Measurements from ENCODE around the gene KIF19.

The KIF19 gene

DNA sequence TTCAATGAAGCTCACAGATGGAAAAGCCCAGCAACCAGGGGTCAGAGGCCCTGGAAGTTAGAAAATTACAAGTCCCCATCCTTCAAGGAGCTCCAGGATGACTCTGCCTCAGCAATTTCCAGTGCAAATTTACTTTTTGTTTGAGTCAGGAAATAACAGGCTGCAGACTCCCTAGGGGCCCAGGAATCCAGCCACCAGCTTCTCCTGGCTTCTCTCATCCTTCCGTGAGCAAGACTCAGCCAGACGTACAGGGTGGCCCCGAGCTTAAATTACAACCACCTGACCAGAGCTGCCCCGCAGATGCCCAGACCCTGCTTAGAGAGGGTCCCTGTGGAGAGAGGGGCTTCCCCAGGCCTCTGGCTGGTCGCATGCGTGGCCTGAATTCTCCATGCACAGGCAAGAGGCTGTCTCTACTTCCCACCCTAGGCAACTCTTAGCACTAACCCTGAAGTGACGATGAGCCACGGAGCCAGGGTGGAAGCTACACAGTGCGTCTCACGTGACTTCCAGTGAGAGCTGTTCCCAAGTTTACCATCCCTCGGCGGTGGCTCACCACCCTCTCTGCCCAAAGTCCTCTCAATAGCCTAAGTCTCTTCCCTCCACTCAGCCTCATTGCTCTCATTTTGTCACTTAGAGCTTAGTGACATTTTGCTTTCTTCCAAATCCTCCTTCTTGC is 68.4 kb downstream of the KIF19 start:
- Histone ChIP-seq H3K36me3 (no peaks in the 10 kb centered on the region), H3K27me3 (ENCODE audit: insufficient read depth, low read depth, severe bottlenecking) (no peaks in the 10 kb centered on the region), H3K4me3 (ENCODE audit: low read depth, low read length) (no peak overlapping the region), H3K27ac (no peak overlapping the region), H3K9me3 (ENCODE audit: severe bottlenecking) (no peaks in the 10 kb centered on the region)
- TF ChIP-seq, protein P1, sequence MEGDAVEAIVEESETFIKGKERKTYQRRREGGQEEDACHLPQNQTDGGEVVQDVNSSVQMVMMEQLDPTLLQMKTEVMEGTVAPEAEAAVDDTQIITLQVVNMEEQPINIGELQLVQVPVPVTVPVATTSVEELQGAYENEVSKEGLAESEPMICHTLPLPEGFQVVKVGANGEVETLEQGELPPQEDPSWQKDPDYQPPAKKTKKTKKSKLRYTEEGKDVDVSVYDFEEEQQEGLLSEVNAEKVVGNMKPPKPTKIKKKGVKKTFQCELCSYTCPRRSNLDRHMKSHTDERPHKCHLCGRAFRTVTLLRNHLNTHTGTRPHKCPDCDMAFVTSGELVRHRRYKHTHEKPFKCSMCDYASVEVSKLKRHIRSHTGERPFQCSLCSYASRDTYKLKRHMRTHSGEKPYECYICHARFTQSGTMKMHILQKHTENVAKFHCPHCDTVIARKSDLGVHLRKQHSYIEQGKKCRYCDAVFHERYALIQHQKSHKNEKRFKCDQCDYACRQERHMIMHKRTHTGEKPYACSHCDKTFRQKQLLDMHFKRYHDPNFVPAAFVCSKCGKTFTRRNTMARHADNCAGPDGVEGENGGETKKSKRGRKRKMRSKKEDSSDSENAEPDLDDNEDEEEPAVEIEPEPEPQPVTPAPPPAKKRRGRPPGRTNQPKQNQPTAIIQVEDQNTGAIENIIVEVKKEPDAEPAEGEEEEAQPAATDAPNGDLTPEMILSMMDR (IDR thresholded peaks at IDR 0.05; ENCODE audit: low read depth, low read length) = no peak
- no peak for DNase-seq

DNA sequence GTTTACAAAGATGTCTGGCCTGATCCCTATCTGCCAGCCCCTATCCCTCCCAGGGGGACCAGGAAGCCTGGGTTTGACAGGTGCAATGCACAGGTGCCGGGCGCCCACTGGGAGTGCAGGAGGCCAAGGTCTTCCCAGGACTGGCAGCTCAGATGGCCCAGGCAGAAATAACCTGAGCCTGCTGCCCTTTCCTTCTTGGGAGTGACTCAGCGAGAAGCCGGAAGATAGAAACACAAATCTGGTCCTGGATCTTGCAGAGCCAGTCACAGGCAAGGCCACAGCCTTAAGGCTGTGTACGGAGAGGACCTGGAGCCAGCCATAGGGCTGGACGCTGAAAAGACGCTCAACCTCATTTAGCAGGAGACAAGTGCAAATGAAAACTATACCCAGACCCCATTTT is 69.0 kb downstream of the KIF19 start:
- Histone ChIP-seq H3K9me3 (ENCODE audit: severe bottlenecking) (no peaks in the 10 kb centered on the region), H3K27ac (no peak overlapping the region), H3K36me3 (no peaks in the 10 kb centered on the region), H3K4me3 (ENCODE audit: low read depth, low read length) (no peak overlapping the region), H3K27me3 (ENCODE audit: insufficient read depth, low read depth, severe bottlenecking) (no peaks in the 10 kb centered on the region)
- TF ChIP-seq, protein P1 (IDR thresholded peaks at IDR 0.05; ENCODE audit: low read depth, low read length) = no peak
- no peak for DNase-seq

DNA sequence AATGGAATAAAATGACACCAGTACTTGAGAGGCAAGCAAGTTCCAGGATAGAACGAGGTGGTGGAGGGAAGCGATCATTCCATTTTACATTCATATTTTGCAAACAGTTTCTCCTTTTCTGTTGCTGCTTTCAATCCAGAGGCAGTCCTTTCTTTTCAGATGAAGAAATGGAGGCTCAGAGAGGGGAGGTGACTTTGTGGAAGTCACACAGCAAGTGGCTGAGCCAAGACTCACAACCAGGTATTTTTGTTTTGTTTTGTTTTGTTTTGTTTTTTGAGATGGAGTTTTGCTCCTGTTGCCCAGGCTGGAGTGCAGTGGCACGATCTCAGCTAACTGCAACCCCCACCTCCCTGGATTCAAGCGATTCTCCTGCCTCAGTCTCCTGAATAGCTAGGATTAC is 70.5 kb downstream of the KIF19 start:
- TF ChIP-seq, protein P1 (IDR thresholded peaks at IDR 0.05; ENCODE audit: low read depth, low read length) = no peak
- Histone ChIP-seq H3K36me3 (no peaks in the 10 kb centered on the region), H3K27me3 (ENCODE audit: insufficient read depth, low read depth, severe bottlenecking) (no peaks in the 10 kb centered on the region), H3K9me3 (ENCODE audit: severe bottlenecking) (no peaks in the 10 kb centered on the region), H3K27ac (no peak overlapping the region), H3K4me3 (ENCODE audit: low read depth, low read length) (no peak overlapping the region)
- no peak for DNase-seq

DNA sequence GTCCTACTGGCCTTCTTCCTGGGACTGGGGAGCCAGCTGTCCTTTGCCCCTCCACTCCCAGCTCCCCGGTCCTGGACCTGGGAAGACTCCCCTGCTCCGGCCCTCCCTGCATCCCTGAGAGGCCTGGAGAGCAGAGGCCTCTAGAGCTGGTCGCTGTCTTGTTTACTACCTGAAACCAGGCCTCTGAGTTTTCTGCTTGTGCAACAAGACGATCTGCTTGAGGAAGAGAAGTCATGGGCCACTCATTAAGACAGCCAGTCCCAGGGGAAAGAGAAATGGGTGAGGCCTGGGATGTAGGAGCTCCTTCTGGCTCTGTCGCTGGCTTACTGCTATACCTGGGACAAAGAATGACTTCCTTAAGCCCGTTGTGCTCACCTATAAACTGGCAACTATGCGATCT is 76.0 kb downstream of the KIF19 start:
- DNase-seq = no peak
- no peak overlapping the region for H3K27ac ChIP-seq
- H3K4me3 ChIP-seq (ENCODE audit: low read depth, low read length) = no peak overlapping the region

DNA sequence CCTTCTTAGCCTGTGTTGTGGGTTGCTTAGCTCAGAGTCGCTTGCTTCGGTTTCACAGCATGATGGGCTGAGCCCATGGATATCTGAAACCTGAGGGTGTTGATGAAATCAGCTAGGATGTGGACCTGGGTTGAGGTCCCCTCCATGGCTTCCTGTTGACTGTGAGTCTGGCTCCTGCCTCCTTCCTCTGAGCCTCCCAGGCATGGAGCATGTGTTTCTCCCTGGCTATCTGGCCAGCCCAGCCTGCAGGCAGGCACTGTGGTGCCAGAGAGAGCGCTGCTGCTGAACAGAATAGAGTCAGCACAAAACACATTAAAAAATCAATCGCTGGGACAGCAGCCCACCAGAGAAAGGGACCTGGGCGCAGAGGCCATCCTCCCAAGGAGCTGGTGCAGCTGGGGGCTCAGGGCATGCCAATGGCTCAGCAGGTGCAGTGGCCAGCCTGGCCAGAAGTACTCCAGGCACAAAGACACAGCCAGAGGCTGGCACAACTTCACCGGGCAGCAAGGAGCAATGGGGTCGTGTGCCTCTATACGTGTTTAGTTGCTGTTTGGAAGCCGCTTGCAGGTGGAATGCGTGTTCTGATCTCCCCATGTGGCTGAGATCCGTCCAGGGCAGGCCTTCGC is 77.6 kb downstream of the KIF19 start:
- H3K27ac ChIP-seq = no peak overlapping the region
- no peak overlapping the region for H3K4me3 ChIP-seq (ENCODE audit: low read depth, low read length)
- H3K9me3 ChIP-seq (ENCODE audit: severe bottlenecking) = no peaks in the 10 kb centered on the region
- no peaks in the 10 kb centered on the region for H3K36me3 ChIP-seq
- TF ChIP-seq, protein P1 (IDR thresholded peaks at IDR 0.05; ENCODE audit: low read depth, low read length) = no peak
- no peaks in the 10 kb centered on the region for H3K27me3 ChIP-seq (ENCODE audit: insufficient read depth, low read depth, severe bottlenecking)
- no peak for DNase-seq

More for the DNA sequence above, 76.0 kb downstream of the KIF19 start:
- Histone ChIP-seq H3K27me3 (ENCODE audit: insufficient read depth, low read depth, severe bottlenecking) (no peaks in the 10 kb centered on the region), H3K9me3 (ENCODE audit: severe bottlenecking) (no peaks in the 10 kb centered on the region), H3K36me3 (no peaks in the 10 kb centered on the region)
- TF ChIP-seq, protein P1 (IDR thresholded peaks at IDR 0.05; ENCODE audit: low read depth, low read length) = no peak
